Mesenteric fat pad (tissue), 1 donor: ENCODE results near the gene CLEC16A. TPM values are rescaled to one million over a fixed set of nuclear protein-coding genes. Genes with fewer than 3 reads are reported as not detected.
"Not testable (repeated sequence)": the region's sequence is repeated elsewhere in the genome, so short reads cannot be mapped to it uniquely, and the experiment has no call there.

Source experiments
- DNase-seq: peaks from one replicate; pipeline ENCODE4 v3.0.0-alpha.2; 2020; ENCODE audit warnings: low spot score
- total RNA-seq: library from RNA; stranded (reverse); fragmentation: NEBNext Ultra II Directional; extraction: Animal tissue kit (Norgen Biotek cat#: 25700); gene quantifications from one replicate; pipeline ENCODE4 v1.2.1, GENCODE V29; 2021
- donor health status: DM: yes; HTN: yes; CAD: no.

CLEC16A gene
- total RNA-seq, 1 donor from 2014 or later: 27.5 TPM

DNA sequence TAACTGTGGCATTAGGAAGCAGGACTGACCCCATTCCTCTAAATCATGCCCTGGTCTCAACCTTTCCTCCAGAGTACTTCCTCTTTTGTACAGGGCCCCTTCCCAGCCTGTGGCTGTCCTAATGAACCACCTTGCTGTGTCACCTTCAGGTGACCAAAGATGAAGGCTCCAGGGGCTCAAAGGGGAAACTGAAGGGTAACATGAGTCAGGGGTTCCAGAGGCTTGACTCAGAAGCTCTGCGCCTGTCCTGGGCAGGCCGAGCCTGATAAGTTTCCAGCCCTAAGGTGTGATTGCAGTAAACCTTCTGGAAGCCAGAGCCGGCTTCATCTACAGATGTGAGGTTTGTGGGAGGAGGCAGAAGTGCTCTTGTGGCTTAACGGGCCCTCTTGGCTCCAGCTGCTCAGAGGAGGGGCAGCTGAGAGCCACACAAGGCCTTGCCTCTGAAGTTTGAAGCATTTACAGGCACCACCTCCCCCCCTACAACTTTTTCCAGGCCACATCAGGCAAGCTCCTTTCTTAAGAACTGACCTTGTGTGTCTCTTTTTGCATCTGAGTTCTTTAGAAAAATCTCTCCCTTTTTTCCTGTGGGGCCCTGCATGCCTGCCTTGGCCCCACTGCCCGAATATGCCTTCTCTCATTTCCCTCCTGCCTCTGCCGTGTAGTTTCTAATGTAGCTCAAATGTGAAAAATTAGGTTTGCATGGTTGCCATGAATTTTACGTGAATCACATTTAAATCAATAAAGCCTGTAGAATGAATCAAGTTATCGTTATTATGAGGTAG is 149.9 kb downstream of the CLEC16A start:
- no peak for DNase-seq

DNA sequence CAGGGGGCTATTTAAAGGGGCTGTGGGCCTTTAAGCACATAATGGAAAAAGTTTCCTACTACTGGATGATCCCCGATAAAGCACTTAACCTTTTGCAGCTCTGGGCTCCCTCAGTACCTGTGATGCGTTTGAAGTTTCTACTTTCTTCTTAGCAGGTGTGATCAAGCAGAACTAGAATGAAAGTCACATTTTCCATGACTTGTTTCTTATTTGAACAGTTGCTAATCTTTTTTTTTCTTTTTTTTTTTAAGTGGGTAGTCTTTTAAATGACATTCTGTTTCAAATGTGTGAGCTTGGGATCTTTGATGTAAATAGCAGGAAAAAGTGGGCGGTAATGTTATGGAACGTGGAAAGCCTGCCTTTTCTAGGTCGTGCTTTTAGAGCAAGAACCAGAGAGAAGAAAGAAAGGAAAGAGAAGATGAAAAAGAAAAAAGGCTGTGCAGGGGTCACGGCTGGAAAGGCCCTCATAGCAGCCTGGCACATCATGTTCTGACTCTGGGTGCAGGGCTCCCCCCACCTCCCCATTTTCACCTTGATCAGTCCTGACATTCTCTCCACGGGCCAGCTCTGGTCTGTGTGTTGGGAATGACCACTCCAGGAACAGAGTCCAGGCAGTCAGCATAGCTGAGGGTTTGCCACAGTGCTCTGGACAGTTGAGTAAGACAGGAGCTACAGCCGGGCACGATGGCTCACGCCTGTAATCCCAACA is 150.6 kb downstream of the CLEC16A start:
- DNase-seq: no peak

DNA sequence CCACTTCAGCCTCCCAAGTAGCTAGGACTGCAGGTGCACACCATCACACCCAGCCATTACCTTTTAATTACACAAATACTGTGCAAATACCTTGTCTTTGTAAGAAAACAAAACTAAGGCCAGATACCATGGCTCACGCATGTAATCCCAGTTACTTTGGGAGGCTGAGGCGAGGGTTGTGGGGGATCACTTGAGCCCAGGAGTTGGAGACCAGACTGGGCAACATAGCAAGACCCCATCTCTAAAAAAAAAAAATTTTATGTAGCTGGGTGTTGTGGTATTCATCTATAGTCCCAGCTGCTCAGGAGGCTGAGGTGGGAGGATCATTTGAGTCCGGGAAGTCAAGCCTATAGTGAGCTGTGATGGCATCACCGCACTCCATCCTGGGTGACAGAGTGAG is 151.6 kb downstream of the CLEC16A start:
- no peak for DNase-seq

DNA sequence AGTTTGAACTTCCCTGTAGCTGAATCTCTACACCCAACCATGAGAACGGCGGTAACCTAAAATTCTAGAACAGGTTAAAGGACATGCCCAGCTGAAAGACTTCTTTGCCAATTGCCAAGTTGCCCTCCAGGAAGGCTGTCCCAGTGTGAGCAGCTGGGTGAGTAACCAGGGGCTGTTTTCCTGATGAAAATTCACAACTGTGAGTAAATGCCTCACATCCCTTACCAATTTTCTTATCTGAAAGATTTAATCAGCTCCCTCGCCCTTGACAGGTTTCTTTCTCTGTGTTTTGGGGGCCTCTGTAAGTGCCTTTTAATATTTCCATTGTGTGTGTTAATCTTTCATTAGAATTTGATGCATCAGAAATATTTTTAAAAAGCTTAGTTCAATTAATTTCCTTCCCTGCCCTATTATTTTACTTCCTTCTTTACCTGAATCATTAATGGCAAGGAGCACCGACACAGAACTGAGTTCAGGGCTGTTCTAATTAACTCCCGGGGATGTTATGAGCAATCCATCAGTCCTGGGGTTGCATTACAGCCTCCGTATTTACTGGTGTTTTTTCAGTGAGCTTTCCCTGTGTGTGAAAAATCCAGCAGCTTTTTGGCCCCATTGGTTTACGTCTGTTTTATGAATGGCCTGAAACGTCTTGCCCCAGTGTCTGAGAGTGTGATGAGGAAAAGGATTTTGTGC is 152.9 kb downstream of the CLEC16A start:
- DNase-seq: no peak

DNA sequence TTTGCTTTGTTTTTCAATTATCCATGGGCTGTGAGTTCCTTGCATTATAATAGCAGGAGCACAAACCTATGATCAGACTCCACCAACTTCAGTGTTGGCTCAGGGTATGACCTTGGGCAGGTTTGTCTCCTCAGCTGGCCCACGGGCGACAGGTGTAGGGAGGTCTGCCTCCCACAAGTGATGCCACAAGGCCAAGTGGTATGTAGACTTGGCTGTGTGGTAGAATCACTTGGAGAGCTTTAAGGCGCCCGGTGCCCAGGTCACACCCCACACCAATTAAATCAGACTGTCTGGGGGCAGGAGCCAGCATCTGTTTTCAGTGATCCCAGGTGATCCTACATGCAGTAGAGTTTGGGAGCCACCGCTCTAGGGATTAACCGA is 153.4 kb downstream of the CLEC16A start:
- no peak for DNase-seq

DNA sequence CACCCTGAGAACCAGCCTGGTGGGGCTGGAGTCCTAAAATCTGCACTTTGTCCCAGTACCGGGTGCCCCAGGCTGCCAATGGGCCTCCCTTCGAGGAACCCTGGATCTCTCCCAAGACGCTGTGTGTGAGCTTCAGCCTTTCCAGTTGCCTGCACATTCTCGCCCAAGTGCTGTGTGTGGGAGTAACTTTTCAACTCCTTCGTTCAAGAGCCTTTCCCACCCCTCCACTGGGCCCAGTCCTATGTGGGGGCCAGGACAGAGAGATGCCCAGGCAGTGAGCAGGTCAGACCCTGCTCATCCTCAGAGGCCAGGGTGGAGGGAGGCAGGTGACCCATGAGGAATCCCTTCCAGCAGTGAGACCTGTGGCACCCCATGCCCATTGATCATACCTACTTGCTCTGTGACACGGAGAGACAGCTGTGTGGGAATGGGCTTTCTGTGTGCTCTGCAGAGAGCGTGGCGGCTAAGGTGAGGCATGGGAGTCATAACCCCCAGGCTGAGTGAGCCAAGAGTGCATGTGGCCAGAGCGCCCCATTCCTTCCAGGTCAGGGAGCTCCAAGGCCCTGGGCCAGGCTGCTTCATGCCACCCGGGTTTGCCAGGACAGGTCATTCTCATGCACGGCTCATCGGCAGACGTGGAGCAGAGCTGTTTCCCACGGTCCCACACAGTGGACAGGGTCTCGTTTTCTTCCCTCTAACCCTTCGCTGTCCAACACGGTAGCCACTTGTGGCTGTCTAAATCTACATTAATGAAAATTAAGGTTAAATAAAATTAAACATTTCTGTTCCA is 154.4 kb downstream of the CLEC16A start:
- no peak for DNase-seq

DNA sequence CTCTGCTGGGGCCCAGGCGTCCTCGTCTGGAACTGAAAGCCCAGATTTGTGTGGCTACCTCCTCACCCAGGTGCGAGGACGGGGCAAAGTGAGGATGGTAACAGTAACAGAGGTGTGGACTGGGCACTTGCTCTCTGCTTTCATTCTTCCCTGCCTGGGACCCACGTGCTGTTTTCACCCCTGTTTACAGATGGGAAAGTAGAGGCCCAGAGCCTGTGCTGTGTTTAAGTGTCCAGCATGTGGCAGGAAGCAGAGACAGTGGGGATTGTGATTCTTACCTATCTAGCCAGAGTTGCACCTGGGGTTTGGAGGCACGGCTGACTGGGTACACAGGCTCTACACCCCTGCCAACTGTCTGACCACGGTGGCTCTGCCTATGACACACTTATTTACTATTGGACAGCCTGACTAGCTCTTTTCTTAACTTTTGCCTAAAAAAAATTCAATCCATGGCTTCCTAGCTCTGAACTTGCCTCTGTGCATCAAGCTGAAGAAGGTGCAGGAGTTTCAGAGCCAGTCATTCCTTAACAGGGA is 155.4 kb downstream of the CLEC16A start:
- no peak for DNase-seq

DNA sequence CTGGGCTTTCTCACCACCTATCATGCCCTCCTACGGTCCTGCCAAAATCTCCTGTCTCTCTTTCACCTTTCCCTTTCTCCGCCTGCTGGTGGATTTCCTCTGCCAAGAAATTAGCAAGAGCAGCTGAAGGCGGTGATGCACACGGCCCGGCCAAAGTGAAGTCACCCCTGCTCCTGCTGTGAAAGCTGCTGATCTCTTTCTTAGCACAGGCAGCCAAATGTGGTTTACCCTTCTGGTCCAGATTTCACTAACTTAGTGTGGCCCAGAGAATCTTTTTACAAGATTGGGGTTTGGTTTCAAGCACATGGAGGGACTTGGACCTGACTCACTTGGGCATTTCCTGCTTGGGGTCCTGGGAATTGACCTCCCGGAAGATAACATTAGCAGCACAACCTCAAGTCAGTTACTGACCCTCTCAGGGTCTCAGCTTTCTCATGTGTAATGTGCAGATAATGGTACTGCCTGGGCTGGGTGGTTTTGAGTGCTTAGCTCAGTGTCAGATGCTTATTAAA is 155.9 kb downstream of the CLEC16A start:
- DNase-seq: no peak

DNA sequence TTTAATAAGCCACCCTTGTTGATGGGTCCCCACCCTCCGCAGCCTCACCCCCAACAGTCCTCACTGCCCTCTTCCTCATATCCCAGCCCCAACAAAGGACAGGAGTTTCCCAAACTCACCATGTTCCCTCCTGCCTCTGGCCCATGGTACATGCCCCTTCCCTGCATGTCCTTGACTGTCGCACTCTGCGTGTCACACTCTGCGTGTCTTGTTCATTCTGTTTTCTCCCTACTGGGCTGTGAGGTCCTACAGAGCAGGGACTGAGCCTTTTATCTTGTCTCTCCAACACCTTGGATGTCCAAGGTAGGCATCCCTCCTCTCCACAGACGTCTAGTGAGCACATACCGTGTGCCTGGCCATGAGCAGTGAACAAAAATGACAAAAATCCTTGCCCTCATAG is 156.9 kb downstream of the CLEC16A start:
- no peak for DNase-seq

DNA sequence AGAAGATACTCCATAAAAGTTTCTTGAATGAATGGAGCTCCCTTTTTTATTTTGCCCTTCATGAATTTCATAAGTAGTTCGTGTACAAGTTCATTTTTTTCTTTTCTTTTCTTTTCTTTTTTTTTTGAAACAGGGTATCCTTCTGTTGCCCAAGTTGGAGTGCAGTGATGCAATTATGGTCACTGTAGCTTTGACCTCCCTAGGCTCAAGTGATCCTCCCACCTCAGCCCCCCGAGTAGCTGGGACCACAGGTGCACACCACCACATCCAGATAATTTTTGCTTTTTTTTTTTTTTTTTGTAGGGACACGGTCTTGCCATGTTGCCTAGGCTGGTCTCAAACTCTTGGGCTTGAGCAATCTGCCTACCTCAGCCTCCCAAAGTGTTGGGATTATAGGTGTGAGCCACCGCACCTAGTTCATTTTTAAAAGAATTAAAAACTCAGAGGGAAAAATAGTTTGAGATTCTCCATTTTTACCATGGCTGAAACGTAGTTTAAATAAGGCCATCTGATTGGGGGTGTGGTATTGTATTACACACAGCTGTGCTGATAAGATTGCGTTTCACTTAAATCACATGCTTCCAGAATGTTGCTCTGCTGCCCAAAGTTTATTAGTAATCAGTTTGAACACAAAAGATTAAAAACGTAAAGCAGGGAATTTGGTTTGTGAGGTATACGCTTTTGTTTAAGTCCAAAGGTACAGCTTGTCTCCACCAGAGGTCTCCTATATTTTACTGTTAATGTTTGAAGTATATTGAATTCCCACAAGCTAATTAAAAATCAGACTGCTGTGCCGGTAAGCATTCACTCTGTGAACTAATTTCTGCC is 157.5 kb downstream of the CLEC16A start:
- DNase-seq: no peak

DNA sequence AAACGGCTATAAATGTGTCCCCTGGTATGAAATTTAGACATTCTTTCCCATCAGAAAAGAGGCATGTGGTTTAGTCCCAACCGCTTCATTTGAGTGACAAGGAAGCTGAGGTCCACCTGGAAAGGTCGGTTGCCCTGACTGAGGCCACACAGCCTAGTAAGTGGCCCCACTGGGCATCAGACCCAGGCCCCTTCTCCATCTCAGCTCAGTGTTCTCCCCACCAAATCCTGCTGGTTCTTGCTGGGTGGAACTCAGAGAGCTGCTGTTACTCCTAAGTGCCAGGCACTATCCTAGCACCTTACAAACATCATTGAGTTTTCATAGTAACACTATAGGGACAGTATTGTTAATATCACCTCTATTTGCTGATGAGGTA is 158.1 kb downstream of the CLEC16A start:
- DNase-seq: no peak

DNA sequence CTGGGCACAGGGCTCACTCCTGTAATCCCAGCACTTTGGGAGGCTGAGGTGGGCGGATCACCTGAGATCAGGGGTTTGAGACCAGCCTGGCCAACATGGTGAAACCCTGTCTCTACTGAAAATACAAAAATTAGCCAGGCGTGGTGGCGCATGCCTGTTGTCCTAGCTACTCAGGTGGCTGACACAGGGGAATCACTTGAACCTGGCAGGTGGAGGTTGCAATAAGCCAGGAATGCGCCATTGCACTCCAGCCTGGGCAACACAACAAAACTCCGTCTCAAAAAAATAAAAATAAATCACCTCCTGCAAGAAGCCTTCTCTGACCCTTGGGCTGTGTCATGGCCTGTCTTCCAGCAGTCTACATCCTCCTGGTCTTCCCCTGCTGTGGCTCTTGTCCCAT is 158.9 kb downstream of the CLEC16A start:
- DNase-seq: not testable (repeated sequence)

DNA sequence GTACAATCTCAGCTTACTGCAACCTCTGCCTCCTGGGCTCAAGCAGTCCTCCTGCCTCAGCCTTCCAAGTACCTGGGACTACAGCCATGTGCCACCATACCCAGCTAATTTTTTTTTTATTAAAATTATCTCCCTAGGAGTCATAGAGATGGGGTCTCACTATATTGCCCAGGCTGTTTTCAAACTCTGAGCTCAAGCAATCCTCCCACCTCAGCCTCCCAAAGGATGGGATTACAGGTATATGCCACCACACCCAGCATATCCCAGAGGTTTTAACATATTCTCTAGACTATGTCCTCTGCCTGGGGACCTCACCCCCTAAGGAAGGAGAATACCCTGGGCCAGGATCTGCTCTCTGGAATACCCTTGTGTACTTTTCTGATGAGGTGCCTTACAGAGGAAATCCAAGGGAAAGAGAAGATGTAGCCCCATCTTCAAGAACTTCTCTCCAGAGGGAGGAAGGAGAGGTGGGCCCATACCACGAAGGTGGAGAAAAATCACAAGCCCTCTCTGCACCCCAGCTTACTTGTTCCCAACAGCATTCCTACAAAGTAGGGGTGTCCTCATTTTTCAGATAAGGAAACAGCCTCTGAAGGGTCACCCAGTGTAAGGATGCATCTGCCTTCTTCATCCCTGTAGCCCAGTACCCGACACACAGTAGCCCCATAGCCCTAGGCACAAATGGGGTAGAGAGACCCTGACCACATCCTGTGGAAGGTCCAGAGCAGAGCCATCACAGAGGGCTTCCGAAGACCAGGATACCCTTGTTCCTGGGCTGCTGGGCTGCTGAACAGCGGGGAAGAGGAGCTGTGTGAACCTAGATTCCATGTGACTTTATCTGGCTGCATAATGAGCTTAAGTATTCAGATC is 160.0 kb downstream of the CLEC16A start:
- DNase-seq: no peak

DNA sequence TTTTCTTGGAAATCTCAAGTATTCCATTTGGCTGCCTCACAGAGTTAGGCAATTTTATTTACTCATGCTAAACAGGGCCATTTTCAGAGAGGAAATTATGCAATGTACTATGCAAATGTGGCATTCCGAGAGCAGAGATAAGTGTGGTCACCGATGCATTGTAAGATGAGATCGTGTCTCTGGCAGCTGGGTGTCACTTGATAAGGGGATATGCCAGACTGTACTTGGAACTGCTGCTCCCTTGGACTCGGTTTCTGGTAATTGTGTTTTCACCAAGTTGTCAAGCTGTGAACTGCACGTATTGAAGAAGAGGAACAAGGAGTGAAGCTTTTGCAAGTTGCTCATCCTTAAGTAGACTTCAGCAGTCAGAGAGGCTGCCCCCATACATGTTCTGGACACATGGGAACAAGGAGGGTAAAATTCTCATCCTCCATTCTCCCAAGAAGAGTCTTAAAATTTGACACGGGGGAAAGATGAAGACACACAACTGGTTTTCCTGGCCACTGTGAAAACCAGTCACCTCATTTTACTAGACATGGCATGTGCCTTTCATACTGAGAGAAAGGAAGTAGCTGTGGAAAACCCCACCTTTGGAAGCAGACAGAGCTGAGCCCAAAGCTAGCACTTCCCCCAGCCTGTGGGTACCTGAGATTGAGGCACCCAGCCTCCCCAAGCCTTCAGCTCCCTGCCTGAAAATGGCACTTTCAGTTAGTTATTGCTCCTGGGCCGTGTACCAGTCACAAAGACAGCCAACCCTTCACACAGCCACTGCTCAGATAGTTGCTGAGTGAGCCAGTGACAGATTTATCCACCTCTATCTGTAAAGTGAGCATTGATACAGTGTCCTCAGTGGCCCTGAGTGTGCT is 160.9 kb downstream of the CLEC16A start:
- no peak for DNase-seq

DNA sequence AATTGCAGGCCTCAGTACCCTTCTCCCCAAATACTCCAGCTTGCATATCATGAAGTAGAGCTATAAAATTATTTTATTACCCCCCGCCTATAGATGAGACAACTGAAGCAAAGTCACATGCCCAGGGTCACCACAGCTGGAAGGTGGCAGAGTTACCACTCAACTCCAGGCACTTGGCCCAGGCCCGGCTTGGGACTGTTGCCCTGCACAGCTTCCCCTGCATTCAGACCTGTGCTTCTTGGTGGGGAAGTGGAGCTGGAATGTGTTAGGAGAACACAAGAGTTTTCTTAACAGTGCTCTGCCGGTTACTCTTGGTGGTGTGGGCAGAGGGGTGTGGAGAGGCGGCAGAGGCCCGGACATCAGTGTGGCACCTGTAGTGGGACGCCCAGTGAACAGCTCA is 162.4 kb downstream of the CLEC16A start:
- no peak for DNase-seq

DNA sequence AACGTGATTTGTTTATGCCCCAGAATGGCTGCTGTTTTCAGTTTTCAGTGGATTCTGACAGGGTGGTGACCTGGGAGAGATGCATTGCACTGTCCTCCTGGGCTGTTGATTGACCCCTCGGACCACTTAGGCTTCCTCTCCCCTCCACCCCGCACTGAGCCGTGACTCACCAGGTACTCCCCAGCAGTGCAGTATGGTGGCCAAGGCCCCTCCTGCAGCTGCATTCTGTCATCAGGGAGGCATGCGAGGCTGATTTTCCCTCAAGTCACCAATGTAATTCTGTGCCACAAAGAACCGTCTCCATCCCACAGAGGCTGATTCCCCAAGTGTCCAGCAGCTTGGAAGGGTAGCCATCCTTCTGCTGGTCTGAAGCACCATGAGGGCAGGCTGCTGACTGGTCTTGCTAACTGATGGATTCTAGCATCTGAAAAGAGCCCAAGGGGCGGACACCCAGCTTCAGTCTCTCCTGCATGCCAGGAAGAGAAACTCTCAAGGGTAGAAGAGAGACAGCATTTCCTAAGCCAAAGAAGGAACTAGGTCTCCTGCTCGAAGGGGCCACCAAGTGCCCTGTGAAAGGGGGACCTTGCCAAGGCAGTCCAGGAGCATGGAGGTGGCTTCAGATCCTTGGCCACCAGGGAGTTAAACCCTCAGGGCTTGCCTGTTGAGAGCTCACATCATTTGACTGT is 163.6 kb downstream of the CLEC16A start:
- DNase-seq: no peak

DNA sequence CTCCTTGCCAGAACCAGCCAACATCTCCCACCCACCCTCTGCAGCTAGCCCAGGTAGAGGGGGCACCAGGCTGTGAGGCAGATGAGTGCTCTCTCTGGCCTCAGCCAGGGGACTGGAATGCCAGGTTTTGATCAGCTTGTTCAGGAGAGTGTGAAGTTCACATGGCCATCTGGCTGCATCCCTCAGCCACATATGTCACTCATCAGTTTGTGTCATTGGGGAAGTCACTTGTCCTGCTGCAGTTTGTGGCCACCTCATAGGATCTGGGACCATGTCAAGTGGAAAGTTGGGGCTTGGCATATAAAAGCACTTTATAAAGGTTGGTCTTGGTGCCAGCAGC is 164.1 kb downstream of the CLEC16A start:
- DNase-seq: no peak

DNA sequence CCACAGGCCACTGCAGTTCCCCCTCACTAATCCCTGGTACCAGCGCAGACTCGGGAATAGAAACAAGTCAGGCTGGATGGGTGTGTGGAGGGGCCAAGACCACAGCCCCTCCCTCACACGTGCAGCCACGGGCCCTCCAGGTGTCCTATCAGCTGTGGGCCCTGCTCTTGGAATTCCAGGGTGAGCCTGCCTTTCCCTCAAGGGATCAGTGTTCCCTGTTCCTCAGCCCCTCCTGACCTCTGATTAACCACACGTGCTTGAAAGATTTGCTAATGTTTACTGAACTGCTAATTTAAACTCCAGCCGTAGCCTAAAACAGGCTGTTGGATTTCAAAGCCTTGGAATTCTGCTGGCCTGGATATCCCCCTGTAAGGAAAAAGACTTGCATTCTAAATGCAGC is 165.2 kb downstream of the CLEC16A start:
- DNase-seq: no peak
